Gastroesophageal sphincter (tissue), 4 donors: ENCODE measurements around the gene TTLL5. TPM values are rescaled to one million over a fixed set of nuclear protein-coding genes. Genes with fewer than 3 reads are reported as not detected.

Source experiments
- ATAC-seq: fragments of 150-250 bp; one replicate; pipeline ENCODE4 v1.9.1; 2016; ENCODE audit warnings: mild to moderate bottlenecking, moderate library complexity
- H3K27ac ChIP-seq, 4 donors: fragments of 200-600 bp; sonication (generic) in 3 of 4; 1 replicate in 3 of 4; 2 replicates in 1 of 4; pipeline ENCODE4 v1.5.1; 2016 to 2019
- H3K27me3 ChIP-seq: fragments of 200-600 bp; sonication (generic); one replicate; pipeline ENCODE4 v1.5.1; 2019
- H3K36me3 ChIP-seq, 2 donors: fragments of 200-600 bp; sonication (generic); one replicate each; pipeline ENCODE4 v1.5.1; 2019; ENCODE audit warnings: control low read depth in 1 of 2
- H3K4me1 ChIP-seq, 3 donors: fragments of 200-600 bp; sonication (generic); 1 replicate in 2 of 3; 2 replicates in 1 of 3; pipeline ENCODE4 v1.5.1; 2016 to 2019; ENCODE audit warnings: control low read depth in 2 of 3
- H3K4me3 ChIP-seq, 2 donors: fragments of 200-600 bp; sonication (generic); one replicate each; pipeline ENCODE4 v1.5.1; 2019; ENCODE audit warnings: mild to moderate bottlenecking in 1 of 2, moderate library complexity in 1 of 2
- H3K9me3 ChIP-seq, 3 donors: fragments of 200-600 bp; sonication (generic); one replicate each; pipeline ENCODE4 v1.5.1; 2017 to 2019; ENCODE audit warnings: control low read depth in 2 of 3
- EP300 ChIP-seq: sonication (generic); formaldehyde crosslinking; IDR thresholded peaks from one replicate; pipeline ENCODE4 v1.6.1; 2017; ENCODE audit warnings: antibody characterized with exemption, mild to moderate bottlenecking
- POLR2A ChIP-seq, 2 donors: fragments of 450-650 bp; IDR thresholded peaks; one replicate each; pipeline ENCODE4 v1.6.1; 2017; ENCODE audit warnings: antibody characterized with exemption in 2 of 2, mild to moderate bottlenecking in 2 of 2, moderate library complexity in 1 of 2
- POLR2AphosphoS5 ChIP-seq: sonication (generic); formaldehyde crosslinking; IDR thresholded peaks from one replicate; pipeline ENCODE4 v1.6.1; 2017; ENCODE audit warnings: antibody characterized with exemption
- WGBS, 2 donors: methylation state at CpG; one replicate each; pipeline ENCODE4 v1.1.5; 2018; ENCODE audit warnings: low coverage in 1 of 2; 5-methylcytosine and 5-hydroxymethylcytosine counted together
- total RNA-seq, 4 donors: library from RNA; depleted of rRNA; stranded (reverse); fragments of >200 nt; gene quantifications; one replicate each; pipeline ENCODE4 v1.1.0, GENCODE V29; 2016
- TF ChIP-seq, protein P1 (sequence below), 4 experiments: fragments of 200-600 bp in 2 of 4; fragments of 450-650 bp in 2 of 4; sonication (generic) in 1 of 4; IDR thresholded peaks; one replicate each; pipeline ENCODE4 v1.5.1; 2017 to 2019; ENCODE audit warnings: antibody characterized with exemption in 4 of 4, mild to moderate bottlenecking in 2 of 4, moderate library complexity in 2 of 4

TTLL5 gene
- total RNA-seq, 4 donors from 2014 or later: 18.1 to 30.0 (median 22.1) TPM

DNA sequence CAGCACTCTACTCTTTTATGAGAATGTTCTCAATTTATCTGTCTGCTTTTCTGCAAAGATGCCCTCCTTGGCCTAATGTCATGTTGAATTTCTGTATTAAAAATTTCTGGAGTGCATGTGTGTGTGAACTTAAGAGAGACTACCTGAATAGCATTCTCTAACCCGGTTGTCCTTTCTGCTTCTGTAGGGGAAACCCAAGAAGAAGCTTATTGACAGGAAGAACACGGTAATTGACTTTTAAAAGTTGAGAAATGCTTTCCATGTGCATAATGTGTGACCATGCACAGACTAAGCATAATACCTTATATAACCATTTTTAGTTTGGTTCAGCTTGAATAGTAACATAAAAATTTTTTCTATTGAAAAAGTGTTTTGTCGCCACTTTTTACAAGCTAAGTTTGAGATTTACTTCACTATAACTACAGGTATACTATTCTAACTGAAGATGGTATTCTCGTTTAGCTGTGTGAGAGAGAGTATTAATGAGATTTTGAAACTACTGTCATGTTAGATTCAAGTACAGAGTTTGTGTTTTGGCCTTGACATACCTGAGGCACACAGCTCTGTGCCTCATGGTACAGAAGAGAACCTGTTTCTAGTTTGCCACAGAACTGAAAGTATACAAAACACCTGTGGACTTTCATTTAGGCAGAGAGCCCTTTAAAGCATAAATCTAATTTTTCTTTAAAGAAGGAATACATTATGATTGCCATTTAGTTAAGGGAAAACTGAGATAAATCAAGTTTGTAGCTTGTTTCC is 96.8 kb downstream of the TTLL5 start:
- WGBS, 2 donors: 90 to 95% methylated on average over 2 to 4 of the region's 4 CpGs
- TF ChIP-seq POLR2AphosphoS5 (no peak), EP300 (no peak), POLR2A (IDR thresholded peaks at IDR 0.05) (no peak)
- TF ChIP-seq, protein P1, sequence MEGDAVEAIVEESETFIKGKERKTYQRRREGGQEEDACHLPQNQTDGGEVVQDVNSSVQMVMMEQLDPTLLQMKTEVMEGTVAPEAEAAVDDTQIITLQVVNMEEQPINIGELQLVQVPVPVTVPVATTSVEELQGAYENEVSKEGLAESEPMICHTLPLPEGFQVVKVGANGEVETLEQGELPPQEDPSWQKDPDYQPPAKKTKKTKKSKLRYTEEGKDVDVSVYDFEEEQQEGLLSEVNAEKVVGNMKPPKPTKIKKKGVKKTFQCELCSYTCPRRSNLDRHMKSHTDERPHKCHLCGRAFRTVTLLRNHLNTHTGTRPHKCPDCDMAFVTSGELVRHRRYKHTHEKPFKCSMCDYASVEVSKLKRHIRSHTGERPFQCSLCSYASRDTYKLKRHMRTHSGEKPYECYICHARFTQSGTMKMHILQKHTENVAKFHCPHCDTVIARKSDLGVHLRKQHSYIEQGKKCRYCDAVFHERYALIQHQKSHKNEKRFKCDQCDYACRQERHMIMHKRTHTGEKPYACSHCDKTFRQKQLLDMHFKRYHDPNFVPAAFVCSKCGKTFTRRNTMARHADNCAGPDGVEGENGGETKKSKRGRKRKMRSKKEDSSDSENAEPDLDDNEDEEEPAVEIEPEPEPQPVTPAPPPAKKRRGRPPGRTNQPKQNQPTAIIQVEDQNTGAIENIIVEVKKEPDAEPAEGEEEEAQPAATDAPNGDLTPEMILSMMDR (IDR thresholded peaks at IDR 0.05): no peak
- Histone ChIP-seq H3K9me3 (no peaks in the 10 kb centered on the region), H3K27me3 (no peaks in the 10 kb centered on the region), H3K4me1 (no peaks in the 10 kb centered on the region), H3K4me3 (no peak overlapping the region), H3K36me3 (peaks cover 0 to 19% of the 10 kb centered on the region in 2 donors), H3K27ac (no peak overlapping the region)
- no peak for ATAC-seq

DNA sequence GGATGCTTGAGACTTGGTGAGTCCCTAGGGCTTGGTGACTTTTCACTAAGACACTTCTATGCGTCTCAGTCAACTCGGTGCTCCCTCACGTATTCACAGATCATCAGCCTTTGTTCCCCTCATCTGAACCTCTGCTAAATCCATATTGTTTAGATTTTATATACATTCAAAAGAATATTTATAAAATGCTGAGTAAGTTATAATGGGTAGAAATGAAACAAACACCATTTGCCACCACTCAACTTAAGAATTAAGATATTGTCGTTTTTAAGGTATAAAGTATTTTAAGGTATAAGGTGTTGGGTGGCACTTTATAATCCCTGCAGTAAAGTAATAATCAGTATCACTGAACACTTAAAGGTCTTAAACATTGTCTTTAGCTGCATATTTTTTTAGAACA is 103.0 kb downstream of the TTLL5 start:
- Histone ChIP-seq H3K36me3 (peaks cover 0 to 13% of the 10 kb centered on the region in 2 donors), H3K27me3 (no peaks in the 10 kb centered on the region), H3K27ac (no peak overlapping the region), H3K4me3 (no peak overlapping the region), H3K9me3 (no peaks in the 10 kb centered on the region), H3K4me1 (peaks cover 0 to 4% (median 0%) of the 10 kb centered on the region in 3 donors)
- no peak for TF ChIP-seq POLR2A (IDR thresholded peaks at IDR 0.05)
- TF ChIP-seq EP300: no peak
- TF ChIP-seq, protein P1 (IDR thresholded peaks at IDR 0.05): no peak
- no peak for ATAC-seq
- 94 to 95% methylated on average over 4 of the region's 4 CpGs for WGBS, 2 donors

DNA sequence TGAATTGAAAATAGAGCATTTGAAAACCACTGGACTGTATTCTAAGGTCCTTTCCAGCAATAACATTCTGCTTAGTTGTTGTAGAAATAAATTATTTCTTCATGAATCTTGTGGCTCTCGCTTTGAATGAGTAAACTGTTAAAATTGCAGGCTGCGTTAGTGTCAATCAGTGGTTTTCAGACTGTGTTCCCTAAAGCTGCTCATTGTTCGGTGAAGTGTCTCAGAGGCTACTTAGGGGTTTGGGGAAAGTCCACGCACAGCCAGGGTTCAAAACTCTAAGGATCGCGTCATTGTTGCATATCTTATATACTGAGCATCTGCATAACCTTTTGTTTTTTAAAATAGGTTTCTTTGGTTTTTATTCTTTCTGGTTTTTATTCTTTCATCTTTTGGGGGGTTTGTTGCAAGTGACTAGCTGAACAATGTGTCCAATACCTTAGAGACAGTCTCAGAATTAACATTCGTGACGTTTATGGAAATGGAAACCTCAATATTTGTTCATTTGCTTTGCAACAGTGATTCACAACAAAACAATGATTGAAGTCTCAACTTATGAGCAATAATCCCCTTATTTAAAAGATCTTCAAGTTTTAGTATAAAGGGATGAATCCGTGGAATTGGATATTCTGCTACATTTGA is 108.1 kb downstream of the TTLL5 start:
- peaks cover 0 to 35% of the 10 kb centered on the region in 2 donors for H3K36me3 ChIP-seq
- TF ChIP-seq, protein P1 (IDR thresholded peaks at IDR 0.05): no peak
- TF ChIP-seq POLR2AphosphoS5 (no peak), POLR2A (IDR thresholded peaks at IDR 0.05) (no peak), EP300 (no peak)
- ATAC-seq: no peak
- no peaks in the 10 kb centered on the region for H3K27me3 ChIP-seq
- WGBS, 2 donors: 71 to 84% methylated on average over 9 of the region's 9 CpGs
- no peaks in the 10 kb centered on the region for H3K9me3 ChIP-seq
- no peak overlapping the region for H3K4me3 ChIP-seq
- H3K27ac ChIP-seq: no peak overlapping the region
- H3K4me1 ChIP-seq: peaks cover 0 to 4% (median 0%) of the 10 kb centered on the region in 3 donors

DNA sequence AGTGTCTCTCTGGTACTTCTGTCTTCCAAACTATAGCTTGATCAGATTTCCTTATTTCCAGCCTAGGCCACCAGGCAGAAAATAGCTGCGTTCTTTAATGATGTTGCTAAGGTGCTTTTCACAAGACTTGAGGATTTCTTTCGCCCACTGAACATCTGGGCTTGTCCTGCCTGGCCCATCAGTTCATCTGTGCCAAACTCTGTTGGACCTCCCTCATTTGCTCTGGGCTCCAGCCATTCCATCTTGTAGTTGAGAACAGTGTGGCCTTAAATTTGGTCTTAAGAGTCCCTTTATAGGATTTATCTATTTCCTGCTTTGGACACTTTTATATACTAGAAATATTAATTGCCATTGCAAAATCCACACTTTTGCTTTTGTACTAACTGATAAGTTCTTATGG is 109.6 kb downstream of the TTLL5 start:
- WGBS, 2 donors: 55 to 77% methylated on average over 2 of the region's 2 CpGs
- ATAC-seq: no peak
- no peak overlapping the region for H3K27ac ChIP-seq
- peaks cover 0 to 4% (median 0%) of the 10 kb centered on the region in 3 donors for H3K4me1 ChIP-seq
- TF ChIP-seq, protein P1 (IDR thresholded peaks at IDR 0.05): no peak
- TF ChIP-seq POLR2A (IDR thresholded peaks at IDR 0.05): no peak
- no peak for TF ChIP-seq EP300
- TF ChIP-seq POLR2AphosphoS5: no peak
- H3K4me3 ChIP-seq: no peak overlapping the region
- peaks cover 0 to 37% of the 10 kb centered on the region in 2 donors for H3K36me3 ChIP-seq
- no peaks in the 10 kb centered on the region for H3K27me3 ChIP-seq
- no peaks in the 10 kb centered on the region for H3K9me3 ChIP-seq
